Panc1 (cell line): ENCODE measurements around the gene OGDH. TPM values are rescaled to one million over a fixed set of nuclear protein-coding genes. Genes with fewer than 3 reads are reported as not detected.

ENCODE experiments used
- ATAC-seq: fragments of 200-7000 bp; cut with Tn5 transposase; 2 replicates; pipeline ENCODE4 v1.9.1; 2020; ENCODE audit warnings: mild to moderate bottlenecking, moderate library complexity
- BruUV-seq: library from RNA; stranded (reverse); fragments of 400-500 nt; replicated peaks from 2 replicates; lab custom pipeline; 2021; lab: Mats Ljungman, UMichigan
- CTCF ChIA-PET: fragments of 300-600 bp; sonication (Branson Sonifier 250); formaldehyde crosslinking; loops from one replicate; lab custom pipeline; 2022; ENCODE audit warnings: antibody characterized with exemption; lab: Charles Lee
- POLR2A ChIA-PET: fragments of 300-600 bp; sonication (Branson Sonifier 250); formaldehyde crosslinking; loops from one replicate; lab custom pipeline; 2022; ENCODE audit warnings: antibody characterized with exemption; lab: Charles Lee
- DNase-seq: peaks from one replicate; pipeline ENCODE4 v3.0.0-alpha.2; 2010; ENCODE audit warnings: low read depth, low spot score
- H3K27ac ChIP-seq: 2 replicates; pipeline ENCODE4 v1.5.1; 2011; ENCODE audit warnings: mild to moderate bottlenecking, low read length, inconsistent platforms
- H3K27me3 ChIP-seq: fragments of 200-500 bp; sonication (Bioruptor generic); 2 replicates; pipeline ENCODE4 v1.6.0; 2014; ENCODE audit warnings: low read length, inconsistent platforms; ENCODE audit not compliant: control insufficient read depth, insufficient read depth
- H3K36me3 ChIP-seq: fragments of 200-500 bp; sonication (Bioruptor generic); 2 replicates; pipeline ENCODE4 v1.5.1; 2014; ENCODE audit warnings: inconsistent platforms, mild to moderate bottlenecking, low read length, moderate library complexity; ENCODE audit not compliant: control insufficient read depth, insufficient read depth
- H3K4me1 ChIP-seq: 2 replicates; pipeline ENCODE4 v1.5.1; 2011; ENCODE audit warnings: inconsistent platforms, mild to moderate bottlenecking, low read length, moderate library complexity; ENCODE audit not compliant: control insufficient read depth, insufficient read depth
- H3K4me3 ChIP-seq, 2 experiments: 2 replicates each; pipeline ENCODE4 v1.5.1; 2011 to 2012; ENCODE audit warnings: low read depth in 2 of 2, low read length in 2 of 2, mild to moderate bottlenecking in 2 of 2, inconsistent platforms in 1 of 2, moderate library complexity in 1 of 2
- H3K9me3 ChIP-seq: fragments of 200-500 bp; sonication (Bioruptor generic); 2 replicates; pipeline ENCODE4 v1.5.1; 2014; ENCODE audit warnings: low read depth, mild to moderate bottlenecking, inconsistent platforms, low read length, moderate library complexity; ENCODE audit not compliant: control insufficient read depth, insufficient read depth
- POLR2AphosphoS5 ChIP-seq: IDR thresholded peaks from 2 replicates; pipeline ENCODE4 v1.6.1; 2012; ENCODE audit warnings: mild to moderate bottlenecking, low read depth, low read length, moderate library complexity
- SIN3A ChIP-seq: IDR thresholded peaks from 2 replicates; pipeline ENCODE4 v1.6.1; 2012; ENCODE audit warnings: low read depth, mild to moderate bottlenecking, low read length, moderate library complexity, borderline replicate concordance; ENCODE audit not compliant: insufficient read depth
- TCF7L2 ChIP-seq: IDR thresholded peaks from 2 replicates; pipeline ENCODE4 v1.6.1; 2011; ENCODE audit warnings: mild to moderate bottlenecking, low read depth, low read length, inconsistent platforms
- in situ Hi-C: cut with HindIII; loops from 2 replicates; pipeline ENCODE4 v1.10.0; 2016; ENCODE audit warnings: low sequenced_read_pairs, low pct_unique_long_range_greater_than_20kb
- intact Hi-C: fragments of 100-400 bp; cut with micrococcal nuclease; formaldehyde crosslinking; loops from one replicate; pipeline ENCODE4 v1.10.0; 2022; ENCODE audit not compliant: unreplicated experiment
- total RNA-seq: library from RNA; stranded (reverse); gene quantifications from one replicate; pipeline ENCODE4 v1.2.1, GENCODE V29; 2021; ENCODE audit not compliant: unreplicated experiment
- TF ChIP-seq, protein P1 (sequence below), 2 experiments: IDR thresholded peaks; 2 replicates each; pipeline ENCODE4 v1.6.1; 2011 to 2012; ENCODE audit warnings: low read depth in 2 of 2, control low read depth in 1 of 2, low read length in 1 of 2, mild to moderate bottlenecking in 1 of 2, moderate library complexity in 1 of 2; ENCODE audit not compliant: insufficient read depth in 1 of 2
- TF ChIP-seq, protein P2 (sequence below): fragments of 450-650 bp; IDR thresholded peaks from 2 replicates; pipeline ENCODE4 v1.5.1; 2017; ENCODE audit warnings: mild to moderate bottlenecking

Gene OGDH
- total RNA-seq, 1 experiment from 2014 or later: 166 TPM

DNA sequence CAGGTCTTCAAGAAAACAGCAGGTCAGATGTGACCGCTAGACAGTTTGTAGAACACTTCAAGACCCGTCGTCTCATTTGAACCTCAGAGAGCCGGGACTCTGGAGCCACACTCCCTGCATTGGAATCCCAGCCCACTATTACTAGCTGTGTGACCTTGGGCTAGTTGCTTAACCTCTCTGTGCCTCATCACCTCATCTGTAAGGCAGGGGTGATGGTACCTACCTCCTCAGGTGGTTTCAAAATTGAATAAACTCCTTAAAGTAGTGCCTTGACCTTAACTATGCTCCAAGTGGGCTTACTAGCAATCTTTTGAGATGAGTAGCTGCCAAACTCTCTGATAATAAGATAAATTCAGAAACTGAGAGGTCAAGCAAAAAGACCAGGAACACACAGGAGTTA, 43.8 kb downstream of the OGDH start:
- ChIA-PET POLR2A (no interaction called here), CTCF (interaction anchor here (0.6 kb wide), 1 partner anchor 59 kb away, joined by 9 read pairs; no protein-coding TSS in a partner anchor)
- no peak overlapping the region for H3K27ac ChIP-seq
- no peaks in the 10 kb centered on the region for H3K9me3 ChIP-seq
- H3K36me3 ChIP-seq: peaks cover 7% of the 10 kb centered on the region; the same call in 1 of the 2 replicates
- DNase-seq (no peak), ATAC-seq (no peak)
- H3K27me3 ChIP-seq: no peaks in the 10 kb centered on the region
- no peaks in the 10 kb centered on the region for H3K4me1 ChIP-seq
- in situ Hi-C loops (no loop called here), intact Hi-C loops (no loop called here)
- H3K4me3 ChIP-seq: no peak overlapping the region
- BruUV-seq: no TSS peak
- TF ChIP-seq, protein P1, sequence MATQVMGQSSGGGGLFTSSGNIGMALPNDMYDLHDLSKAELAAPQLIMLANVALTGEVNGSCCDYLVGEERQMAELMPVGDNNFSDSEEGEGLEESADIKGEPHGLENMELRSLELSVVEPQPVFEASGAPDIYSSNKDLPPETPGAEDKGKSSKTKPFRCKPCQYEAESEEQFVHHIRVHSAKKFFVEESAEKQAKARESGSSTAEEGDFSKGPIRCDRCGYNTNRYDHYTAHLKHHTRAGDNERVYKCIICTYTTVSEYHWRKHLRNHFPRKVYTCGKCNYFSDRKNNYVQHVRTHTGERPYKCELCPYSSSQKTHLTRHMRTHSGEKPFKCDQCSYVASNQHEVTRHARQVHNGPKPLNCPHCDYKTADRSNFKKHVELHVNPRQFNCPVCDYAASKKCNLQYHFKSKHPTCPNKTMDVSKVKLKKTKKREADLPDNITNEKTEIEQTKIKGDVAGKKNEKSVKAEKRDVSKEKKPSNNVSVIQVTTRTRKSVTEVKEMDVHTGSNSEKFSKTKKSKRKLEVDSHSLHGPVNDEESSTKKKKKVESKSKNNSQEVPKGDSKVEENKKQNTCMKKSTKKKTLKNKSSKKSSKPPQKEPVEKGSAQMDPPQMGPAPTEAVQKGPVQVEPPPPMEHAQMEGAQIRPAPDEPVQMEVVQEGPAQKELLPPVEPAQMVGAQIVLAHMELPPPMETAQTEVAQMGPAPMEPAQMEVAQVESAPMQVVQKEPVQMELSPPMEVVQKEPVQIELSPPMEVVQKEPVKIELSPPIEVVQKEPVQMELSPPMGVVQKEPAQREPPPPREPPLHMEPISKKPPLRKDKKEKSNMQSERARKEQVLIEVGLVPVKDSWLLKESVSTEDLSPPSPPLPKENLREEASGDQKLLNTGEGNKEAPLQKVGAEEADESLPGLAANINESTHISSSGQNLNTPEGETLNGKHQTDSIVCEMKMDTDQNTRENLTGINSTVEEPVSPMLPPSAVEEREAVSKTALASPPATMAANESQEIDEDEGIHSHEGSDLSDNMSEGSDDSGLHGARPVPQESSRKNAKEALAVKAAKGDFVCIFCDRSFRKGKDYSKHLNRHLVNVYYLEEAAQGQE (IDR thresholded peaks at IDR 0.05; ENCODE audit: insufficient read depth in 1 of 2, low read depth in 2 of 2, low read length in 1 of 2): no peak
- TF ChIP-seq, protein P2, sequence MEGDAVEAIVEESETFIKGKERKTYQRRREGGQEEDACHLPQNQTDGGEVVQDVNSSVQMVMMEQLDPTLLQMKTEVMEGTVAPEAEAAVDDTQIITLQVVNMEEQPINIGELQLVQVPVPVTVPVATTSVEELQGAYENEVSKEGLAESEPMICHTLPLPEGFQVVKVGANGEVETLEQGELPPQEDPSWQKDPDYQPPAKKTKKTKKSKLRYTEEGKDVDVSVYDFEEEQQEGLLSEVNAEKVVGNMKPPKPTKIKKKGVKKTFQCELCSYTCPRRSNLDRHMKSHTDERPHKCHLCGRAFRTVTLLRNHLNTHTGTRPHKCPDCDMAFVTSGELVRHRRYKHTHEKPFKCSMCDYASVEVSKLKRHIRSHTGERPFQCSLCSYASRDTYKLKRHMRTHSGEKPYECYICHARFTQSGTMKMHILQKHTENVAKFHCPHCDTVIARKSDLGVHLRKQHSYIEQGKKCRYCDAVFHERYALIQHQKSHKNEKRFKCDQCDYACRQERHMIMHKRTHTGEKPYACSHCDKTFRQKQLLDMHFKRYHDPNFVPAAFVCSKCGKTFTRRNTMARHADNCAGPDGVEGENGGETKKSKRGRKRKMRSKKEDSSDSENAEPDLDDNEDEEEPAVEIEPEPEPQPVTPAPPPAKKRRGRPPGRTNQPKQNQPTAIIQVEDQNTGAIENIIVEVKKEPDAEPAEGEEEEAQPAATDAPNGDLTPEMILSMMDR: no peak
- TF ChIP-seq POLR2AphosphoS5: no peak
- no peak for TF ChIP-seq TCF7L2
- TF ChIP-seq SIN3A: no peak

DNA sequence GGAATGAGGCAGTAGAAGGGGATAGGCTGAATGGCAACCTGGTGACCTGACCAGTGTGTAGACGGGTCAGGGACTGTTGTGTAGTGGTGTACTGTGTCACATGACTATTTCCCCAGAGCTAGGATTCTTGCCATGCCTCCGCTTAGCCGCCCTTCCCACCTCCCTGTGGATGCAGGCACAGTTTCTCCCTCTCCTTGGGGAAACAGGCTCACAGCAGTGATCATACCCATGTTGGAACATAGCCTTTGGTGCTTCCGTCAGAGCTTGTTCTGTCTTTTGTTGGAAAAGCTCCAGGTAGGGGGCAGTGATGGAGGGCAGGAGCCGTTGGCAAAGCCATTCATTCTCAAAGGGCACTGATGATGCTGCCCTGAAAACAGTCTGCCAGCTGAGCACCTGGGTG, 44.3 kb downstream of the OGDH start:
- Histone ChIP-seq H3K36me3 (peaks cover 6% of the 10 kb centered on the region; the same call in 1 of the 2 replicates), H3K27me3 (no peaks in the 10 kb centered on the region), H3K9me3 (no peaks in the 10 kb centered on the region), H3K4me1 (no peaks in the 10 kb centered on the region), H3K27ac (no peak overlapping the region), H3K4me3 (no peak overlapping the region)
- intact Hi-C loops: no loop called here
- TF ChIP-seq POLR2AphosphoS5 (no peak), TCF7L2 (no peak), SIN3A (no peak)
- TF ChIP-seq, protein P1 (IDR thresholded peaks at IDR 0.05; ENCODE audit: insufficient read depth in 1 of 2, low read depth in 2 of 2, low read length in 1 of 2): no peak
- TF ChIP-seq, protein P2: no peak
- ChIA-PET POLR2A (no interaction called here), CTCF (interaction anchor here (0.6 kb wide), 1 partner anchor 60 kb away, joined by 9 read pairs; no protein-coding TSS in a partner anchor)
- in situ Hi-C loops: no loop called here
- ATAC-seq (no peak), DNase-seq (no peak)
- BruUV-seq: no TSS peak
